CD4-positive, alpha-beta T cell treated with Interleukin-17A for 1 hour (primary cell): Measurements from ENCODE around the gene CDKL2.

Experiments used
- DNase-seq: peaks from one replicate; pipeline ENCODE4 v3.0.0-alpha.2; 2020

CDKL2 gene

DNA sequence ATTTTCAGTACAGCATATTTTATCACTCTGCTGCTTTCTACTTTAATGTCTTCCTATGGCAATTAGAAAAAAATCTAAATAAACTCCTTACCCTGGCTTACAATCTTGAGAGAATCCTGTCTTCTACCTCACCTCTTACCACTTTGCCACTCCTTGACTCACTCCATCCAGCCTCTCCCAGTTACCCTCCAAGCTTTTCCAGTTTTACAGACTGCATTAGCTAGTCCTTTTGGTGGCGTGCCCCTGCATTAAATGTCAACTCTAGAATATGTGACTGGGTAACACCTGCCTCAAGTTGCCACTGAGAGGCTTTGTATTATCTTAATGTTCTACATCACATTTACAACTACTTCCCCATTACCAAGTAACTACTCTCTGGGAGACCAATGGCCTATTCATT is 7.5 kb upstream of the CDKL2 start:
- no peak for DNase-seq

DNA sequence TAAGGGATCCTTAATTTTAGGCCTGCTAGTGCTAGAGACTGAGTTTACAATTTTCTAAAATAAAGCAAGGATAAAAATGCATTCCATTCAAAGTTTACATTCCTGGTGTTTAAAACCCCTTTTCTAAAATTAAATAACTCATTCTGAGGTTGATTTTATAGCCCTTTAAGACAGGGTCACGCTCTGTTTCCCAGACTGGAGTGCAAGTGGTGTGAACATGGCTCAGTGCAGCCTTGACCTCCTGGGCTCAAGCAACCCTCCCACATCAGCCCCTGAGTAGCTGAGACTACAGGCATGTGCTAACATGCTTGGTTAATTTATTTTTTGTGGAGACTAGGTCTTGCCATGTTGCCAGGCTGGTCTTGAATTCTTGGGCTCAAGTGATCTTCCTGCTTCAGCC is 6.8 kb upstream of the CDKL2 start:
- no peak for DNase-seq

DNA sequence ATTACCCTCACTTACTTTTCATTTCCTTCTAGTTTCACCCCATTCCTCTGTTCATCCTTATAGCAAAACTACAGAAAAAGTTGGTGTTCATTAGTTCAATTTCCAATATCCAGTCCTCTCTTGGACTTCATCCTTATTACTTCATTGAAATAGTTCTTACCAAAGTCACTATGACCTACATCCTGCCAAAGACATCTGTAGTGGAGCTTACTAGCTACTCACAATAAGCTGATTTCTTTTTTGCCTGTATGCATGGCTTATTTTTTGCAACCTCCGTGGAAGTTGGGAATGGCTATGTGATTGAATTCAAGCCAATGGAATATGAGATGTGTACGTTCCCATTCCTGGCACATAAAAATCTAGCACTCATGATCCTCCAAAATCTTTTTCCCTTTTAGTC is 4.6 kb upstream of the CDKL2 start:
- DNase-seq = no peak

- no peak for DNase-seq
Measured at GRCh38 chr4:75634281-75634680, 4.0 kb upstream of the CDKL2 start.

GRCh38 chr4:75633846-75634245 is 3.5 kb upstream of the CDKL2 start:
- DNase-seq = no peak

DNA sequence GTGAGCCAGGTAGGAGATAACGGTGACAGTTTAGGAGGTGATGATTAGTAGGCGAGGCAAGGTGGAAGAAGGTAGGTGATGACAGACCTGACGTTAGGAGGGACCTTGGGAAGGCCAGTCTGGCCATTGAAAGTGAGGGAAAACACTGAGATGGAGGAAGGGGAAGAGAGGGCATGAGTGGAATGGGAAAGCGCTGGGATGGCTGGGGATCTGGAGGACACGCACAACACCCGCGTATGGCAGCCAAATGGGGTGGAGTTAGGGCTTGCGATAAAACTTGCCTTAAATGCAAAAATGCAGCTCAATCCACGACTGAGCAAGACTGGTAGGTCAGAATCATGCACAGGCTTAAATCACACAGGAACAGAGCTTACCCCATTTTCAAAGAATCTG is 605 bp upstream of the CDKL2 start:
- DNase-seq = no peak

DNA sequence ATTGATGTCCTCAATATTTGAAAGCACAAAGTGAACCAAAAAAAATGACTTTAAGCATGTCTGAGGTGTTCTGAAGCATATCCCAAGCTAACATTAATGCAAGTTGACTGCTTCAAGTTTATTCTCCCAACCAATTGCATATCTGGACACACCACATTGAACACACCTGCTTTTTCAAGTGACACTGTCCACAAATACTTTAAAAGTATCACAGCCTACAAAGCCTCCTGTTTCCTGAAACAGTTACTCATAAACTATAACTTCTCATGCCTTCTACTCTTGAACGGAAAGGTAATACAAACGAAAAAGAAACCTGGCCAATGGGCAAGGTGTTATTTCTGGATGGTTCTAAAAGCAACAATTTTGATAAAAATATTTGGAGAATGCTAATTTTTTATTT is 1.1 kb downstream of the CDKL2 start:
- no peak for DNase-seq

- DNase-seq = no peak
Measured at GRCh38 chr4:75623026-75623425, 7.3 kb downstream of the CDKL2 start.

- DNase-seq = no peak
Measured at GRCh38 chr4:75621715-75622114, 8.6 kb downstream of the CDKL2 start.

GRCh38 chr4:75612306-75612705 is 18.0 kb downstream of the CDKL2 start:
- no peak for DNase-seq

DNA sequence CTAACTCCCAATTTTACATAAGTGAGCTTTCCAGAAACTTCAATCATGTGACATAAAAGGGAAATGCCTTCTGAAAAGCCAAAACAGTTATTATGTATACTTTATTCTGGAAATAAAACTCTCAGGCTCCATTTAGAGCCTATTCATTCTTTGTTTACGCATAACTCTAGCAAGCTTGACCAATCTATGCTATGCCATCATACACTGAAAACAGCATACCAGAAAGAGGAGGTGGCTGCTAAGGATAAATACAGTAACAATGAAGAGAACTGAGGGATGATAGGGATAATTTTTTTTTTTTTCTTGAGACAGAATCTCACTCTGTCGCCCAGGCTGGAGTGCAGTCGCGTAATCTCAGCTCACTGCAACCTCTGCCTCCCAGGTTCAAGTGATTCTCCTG is 24.4 kb downstream of the CDKL2 start:
- no peak for DNase-seq

DNA sequence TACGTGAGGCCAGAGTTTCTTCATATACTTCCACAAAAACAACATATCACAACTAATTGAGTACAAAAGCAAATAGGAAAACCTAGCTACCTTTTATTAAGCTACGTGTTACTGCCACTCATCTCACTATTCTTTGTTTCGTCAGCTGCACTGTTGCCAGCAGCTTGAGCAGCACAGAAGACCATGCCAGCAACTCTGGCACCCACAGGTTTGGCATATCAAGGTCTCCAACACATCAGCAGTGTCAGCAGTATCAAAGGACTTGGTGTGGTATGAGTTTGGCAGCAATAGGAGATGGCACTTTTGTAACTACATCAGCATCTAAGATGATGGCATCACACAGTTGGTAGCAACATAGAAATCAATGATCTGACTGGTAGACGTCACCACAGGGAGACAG is 30.7 kb downstream of the CDKL2 start:
- no peak for DNase-seq

DNA sequence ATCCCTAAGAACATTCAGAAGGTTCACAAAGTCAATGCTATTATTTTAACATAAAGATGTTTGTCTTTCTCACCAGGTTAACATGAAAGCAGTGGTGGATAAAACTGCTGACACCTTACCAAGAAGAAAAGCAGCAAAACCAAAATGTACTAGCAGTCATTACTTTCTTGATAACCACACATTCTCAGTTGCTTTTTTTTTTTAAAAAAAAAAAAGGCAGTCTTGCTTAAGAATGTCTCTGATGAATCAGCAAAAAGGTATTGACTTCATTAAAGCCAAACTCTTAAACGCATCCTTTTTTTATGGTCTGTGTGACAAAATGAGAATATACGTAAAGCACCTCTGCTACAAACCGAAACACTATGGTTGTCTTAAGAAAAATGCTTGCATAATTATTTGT is 31.9 kb downstream of the CDKL2 start:
- DNase-seq = no peak

DNA sequence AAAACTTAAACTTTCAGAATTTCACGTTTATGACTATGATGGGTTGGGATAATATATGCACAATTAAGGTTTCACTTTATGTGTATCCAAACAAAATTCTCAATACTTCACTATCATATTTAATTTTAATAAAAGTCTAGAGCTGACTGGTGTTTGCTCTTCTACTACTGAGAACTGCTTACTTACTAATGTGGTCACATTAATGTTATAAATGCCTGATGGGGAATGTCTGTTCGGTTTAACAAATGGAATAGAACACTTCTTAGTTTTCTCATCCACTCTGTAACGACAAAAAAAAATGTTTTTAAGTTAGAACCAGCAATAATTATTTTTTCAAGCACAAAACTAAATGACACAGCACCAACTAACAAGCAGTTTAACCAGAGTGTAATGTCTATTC is 34.3 kb downstream of the CDKL2 start:
- no peak for DNase-seq

GRCh38 chr4:75593393-75593792 is 36.9 kb downstream of the CDKL2 start:
- DNase-seq = no peak

- no peak for DNase-seq
Measured at GRCh38 chr4:75584067-75584466, 46.3 kb downstream of the CDKL2 start.

- DNase-seq = no peak
Measured at GRCh38 chr4:75567725-75568124, 62.6 kb downstream of the CDKL2 start.

DNA sequence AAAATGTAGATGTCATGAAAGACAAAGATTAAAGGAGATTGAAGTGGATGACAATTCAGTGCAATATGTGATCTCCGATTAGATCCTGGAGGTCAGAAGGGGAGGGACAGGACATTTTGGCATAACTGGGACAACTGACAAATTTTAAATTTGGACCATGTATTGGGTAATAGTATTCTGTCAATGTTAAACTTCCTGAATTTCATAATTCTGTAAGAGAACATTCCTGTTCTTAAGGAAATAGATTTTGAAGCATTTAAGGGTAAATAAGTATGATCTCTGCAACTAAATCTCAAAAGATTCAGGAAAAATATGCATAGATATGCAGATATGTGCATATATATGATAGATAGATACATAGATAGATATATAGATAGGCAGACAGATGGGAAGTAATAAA is 63.4 kb downstream of the CDKL2 start:
- DNase-seq = no peak

GRCh38 chr4:75565481-75565880 is 64.8 kb downstream of the CDKL2 start:
- no peak for DNase-seq

GRCh38 chr4:75564023-75564422 is 66.3 kb downstream of the CDKL2 start:
- DNase-seq = no peak

DNA sequence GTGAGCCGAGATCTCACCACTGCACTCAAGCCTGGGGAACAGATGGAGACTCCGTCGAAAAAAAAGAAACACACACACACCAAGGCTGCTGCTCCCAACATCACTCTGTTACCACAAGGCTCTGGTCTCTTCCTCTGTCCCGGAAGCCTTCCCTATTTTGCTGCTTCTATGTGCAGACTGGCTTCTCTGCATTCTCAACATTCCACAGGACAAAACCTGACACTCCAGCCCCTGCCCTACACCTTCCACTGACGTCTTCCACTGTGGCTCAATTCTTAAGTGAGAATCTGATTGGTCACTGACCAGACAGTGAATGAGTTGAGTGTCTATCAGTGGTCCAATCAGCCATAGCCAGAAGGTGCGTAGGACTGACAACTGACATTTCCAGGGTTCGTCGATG is 68.5 kb downstream of the CDKL2 start:
- DNase-seq = no peak

DNA sequence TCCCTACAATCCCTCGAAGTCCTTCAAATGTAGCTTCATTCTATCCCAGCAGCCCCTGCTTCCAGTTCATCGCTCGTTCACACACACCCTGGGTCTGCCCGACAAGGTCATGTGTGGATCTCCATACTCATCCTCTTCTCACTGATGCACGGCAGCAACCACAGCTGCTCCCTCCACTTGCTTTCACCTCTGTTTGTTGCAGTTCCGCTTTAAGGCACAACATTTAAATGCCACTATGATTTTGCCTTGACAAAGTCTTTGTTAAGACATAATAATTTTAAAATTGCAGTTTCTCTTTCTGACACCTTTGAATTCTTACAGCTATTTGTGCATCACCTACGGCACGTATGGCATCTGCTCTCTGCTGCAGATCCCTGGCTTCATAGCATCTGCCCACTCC is 72.6 kb downstream of the CDKL2 start:
- DNase-seq = no peak

DNA sequence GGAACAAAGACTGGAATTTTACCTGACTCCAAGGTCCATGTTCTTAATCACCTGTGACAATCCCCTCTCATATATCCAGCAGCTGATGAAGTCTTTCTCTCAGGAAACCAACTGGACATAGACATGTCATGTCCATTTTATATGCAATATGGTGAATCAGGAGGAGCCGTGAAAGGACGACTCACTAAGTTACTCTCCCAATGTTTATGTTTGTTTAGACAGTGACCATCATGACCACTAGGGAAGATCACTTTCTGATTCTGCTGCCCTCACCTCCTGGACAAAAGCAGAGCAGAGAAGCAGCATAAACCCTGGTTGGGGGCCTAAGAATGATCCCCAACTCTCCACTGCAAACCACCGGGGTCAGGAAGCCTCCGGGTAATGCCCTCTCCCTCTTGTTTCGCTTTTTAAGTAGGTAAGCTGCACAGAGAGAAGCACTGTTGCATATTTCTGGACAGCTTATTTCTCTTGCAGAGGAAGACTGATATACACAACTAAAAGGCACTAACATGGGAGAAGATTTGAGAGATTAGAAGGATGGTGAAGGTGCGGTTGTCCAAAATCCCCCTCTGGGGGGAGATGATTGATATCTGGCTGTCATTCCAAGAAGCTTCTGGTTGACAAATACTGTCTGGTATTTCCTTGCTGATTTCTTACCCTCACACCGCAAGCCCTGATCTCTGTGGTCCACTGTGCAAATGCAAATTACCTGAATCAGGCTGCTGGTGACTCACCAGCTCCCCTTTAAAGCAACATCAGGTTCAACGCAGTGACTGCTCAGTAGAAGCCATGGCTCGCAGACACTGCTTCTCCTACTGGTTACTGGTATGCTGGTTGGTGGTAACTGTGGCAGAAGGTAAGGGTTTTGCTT is 74.8 kb downstream of the CDKL2 start, which contains the start of gene ODAPH:
Gene ODAPH, plus strand, starts transcription at position 773 of the 871 bp plus-strand sequence. Its CDS starts 17 bp downstream, at position 790.
- DNase-seq = peak; percentile 3

DNA sequence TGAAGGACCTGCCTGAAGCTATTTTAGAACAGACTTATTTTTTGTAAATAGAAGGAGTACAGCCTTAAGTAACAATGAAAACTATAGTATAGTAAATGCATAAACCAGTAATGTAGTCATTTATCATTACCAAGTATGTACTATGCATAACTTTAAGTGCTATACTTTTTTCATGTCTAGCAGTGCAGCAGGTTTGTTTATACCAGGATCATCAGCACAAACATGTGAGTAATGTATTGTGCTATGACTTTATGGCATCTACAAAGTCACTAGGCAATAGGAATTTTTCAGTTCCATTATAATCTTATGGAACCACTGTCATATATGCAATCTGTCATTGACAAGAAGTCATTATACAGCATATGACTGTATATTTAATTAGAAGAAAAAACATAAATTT is 77.9 kb downstream of the CDKL2 start:
- no peak for DNase-seq

DNA sequence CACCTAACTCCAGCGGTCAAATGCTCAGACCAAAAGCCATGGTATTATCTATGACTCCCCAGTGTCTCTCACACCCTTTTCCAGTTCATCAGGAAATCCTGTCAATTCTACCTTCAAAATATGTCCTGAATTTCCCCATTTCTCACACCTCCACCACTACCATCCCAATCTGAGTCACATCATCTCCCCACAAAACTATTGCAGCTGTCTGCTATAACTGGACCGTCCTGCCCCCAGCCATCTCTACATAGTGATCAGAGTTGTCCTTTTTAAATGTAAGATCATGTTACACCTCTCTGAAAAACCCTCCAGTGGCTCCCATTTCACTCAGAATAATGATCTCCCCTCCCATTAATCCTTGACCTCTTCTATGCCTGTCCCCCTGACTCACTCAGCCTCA is 81.3 kb downstream of the CDKL2 start:
- DNase-seq = no peak
